K562 (cell line): ENCODE results near the gene HOXA13. TPM values are rescaled to one million over a fixed set of nuclear protein-coding genes. Genes with fewer than 3 reads are reported as not detected.

Experiments
- CTCFL ChIP-seq: IDR thresholded peaks from 2 replicates; pipeline ENCODE4 v1.6.1; 2011; ENCODE audit warnings: borderline replicate concordance, low read depth, mild to moderate bottlenecking, moderate library complexity, low read length; ENCODE audit not compliant: insufficient read depth, poor library complexity, severe bottlenecking
- CUX1 ChIP-seq: fragments of 200-800 bp; sonication (Bioruptor generic); IDR thresholded peaks from 2 replicates; pipeline ENCODE4 v1.6.1; 2016; ENCODE audit warnings: missing genetic modification characterization, missing compliant biosample characterization
- E2F3 ChIP-seq: fragments of 250-450 bp; sonication (Bioruptor Pico); IDR thresholded peaks from 2 replicates; pipeline ENCODE4 v1.4.0; 2020; ENCODE audit warnings: mild to moderate bottlenecking
- polyA plus RNA-seq, 8 experiments: library from polyadenylated mRNA; depleted of rRNA in 4 of 8; stranded (reverse) in 5 of 8; unstranded in 3 of 8; fragments of >200 nt; fragmentation: Nextera tagmentation in 2 of 8; fragmentation: Illumina TruSeq in 1 of 8; extraction: Ambion mirVana in 2 of 8; extraction: Trizol in 1 of 8; gene quantifications; 2 replicates each; pipeline versions ENCODE4 v1.2.1 to v1.2.3, GENCODE V29; 2011 to 2014; ENCODE audit warnings: inconsistent platforms in 1 of 8, missing spikeins in 1 of 8
- total RNA-seq, 7 experiments: library from RNA; depleted of rRNA in 6 of 7; stranded (reverse); fragments of >200 nt in 6 of 7; fragmentation: Illumina TruSeq in 2 of 7; extraction: Trizol in 2 of 7; gene quantifications; 2 replicates each; pipeline versions ENCODE4 v1.2.1 to v1.2.3, GENCODE V29; 2011 to 2021; ENCODE audit warnings: low replicate concordance in 1 of 7
- TF ChIP-seq, protein P1 (sequence below): fragments of 450-650 bp; IDR thresholded peaks from 2 replicates; pipeline ENCODE4 v1.6.1; 2017; ENCODE audit warnings: antibody characterized with exemption

The HOXA13 gene
- total and polyA plus RNA-seq, 9 of the 15 experiments (the other 6 are each of a cell fraction or from before 2014, with no cell fraction given), result not detected

DNA sequence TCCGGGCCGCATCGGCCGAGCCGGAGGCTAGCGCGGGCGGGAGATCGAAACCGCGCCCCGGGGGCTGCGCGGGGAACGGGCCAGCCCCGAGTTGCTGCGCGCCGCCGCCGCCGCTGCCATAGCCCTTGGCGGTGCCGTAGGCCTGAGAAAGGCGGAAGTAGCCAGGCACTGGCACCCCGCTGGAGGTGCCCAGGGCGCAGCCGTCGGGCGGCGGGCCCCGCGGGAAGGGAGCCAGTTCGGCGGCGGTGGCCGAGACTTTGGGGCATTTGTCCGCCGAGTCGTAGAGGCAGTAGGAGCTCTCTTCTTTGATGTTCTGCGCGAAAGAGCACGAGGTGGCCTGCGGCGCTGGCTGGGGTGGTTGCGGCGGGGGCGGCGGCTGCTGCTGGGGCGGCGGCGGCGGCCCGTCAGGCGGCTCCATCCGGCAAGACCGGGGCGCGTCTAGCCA is 26.4 kb downstream of the HOXA13 start (continued):
- TF ChIP-seq CUX1 (CRISPR knock-in tag) (no peak), CTCFL (no peak), E2F3 (CRISPR knock-in tag) (no peak)
- TF ChIP-seq, protein P1, sequence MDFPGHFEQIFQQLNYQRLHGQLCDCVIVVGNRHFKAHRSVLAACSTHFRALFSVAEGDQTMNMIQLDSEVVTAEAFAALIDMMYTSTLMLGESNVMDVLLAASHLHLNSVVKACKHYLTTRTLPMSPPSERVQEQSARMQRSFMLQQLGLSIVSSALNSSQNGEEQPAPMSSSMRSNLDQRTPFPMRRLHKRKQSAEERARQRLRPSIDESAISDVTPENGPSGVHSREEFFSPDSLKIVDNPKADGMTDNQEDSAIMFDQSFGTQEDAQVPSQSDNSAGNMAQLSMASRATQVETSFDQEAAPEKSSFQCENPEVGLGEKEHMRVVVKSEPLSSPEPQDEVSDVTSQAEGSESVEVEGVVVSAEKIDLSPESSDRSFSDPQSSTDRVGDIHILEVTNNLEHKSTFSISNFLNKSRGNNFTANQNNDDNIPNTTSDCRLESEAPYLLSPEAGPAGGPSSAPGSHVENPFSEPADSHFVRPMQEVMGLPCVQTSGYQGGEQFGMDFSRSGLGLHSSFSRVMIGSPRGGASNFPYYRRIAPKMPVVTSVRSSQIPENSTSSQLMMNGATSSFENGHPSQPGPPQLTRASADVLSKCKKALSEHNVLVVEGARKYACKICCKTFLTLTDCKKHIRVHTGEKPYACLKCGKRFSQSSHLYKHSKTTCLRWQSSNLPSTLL, result no peak
